NCI-H2196 (cell line): Measurements from ENCODE around the gene ZMYND8.
"Not testable (repeated sequence)": the region's sequence is repeated elsewhere in the genome, so short reads cannot be mapped to it uniquely, and the experiment has no call there.

ENCODE experiments used
- DNase-seq: peaks from one replicate; lab custom pipeline; 2025; ENCODE audit not compliant: unreplicated experiment; lab: John Stamatoyannopoulos, UW

The ZMYND8 gene

DNA sequence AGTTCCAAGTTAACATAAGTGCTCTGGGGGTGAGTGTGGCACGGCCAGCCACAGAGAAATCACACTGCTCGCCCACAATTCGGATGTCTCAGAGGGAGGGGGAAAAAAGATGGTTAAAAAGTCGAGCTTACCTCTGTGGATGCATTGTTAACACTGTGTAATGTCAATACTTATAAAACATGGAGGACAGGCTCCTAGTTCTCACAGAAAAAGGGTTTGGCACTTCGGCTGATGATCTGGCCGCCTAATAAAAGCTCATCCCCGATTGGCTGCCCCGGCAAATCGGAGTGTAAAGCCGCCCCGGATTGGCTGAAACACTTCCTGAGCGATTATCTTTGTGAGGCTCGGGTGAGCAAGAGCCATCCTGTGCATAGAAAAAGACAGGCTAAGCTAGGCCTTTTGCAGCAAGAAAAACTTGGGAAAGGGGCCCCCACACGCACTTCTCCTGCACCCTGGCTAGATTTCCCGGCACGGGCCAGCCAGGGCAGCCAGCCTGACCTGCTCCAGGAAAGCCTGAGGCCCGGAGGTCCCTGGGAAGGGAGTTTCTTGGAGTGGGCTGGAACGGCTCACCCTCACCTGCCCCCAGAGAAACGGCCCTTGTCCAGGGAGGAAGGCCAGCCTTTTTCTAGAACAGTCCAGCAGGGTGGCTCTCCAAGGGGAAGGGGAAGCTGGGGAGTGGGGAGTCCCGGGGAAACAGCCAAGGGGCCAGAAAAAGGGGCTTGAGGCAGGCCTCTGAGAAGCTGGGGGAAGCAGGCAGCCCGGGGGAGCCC lies at the start of gene ZMYND8:
TSS of gene ZMYND8 (minus strand) at position 174 of the 770 bp plus-strand sequence. CDS start at position 145, 29 bp downstream.
- DNase-seq = peak; percentile 87

DNA sequence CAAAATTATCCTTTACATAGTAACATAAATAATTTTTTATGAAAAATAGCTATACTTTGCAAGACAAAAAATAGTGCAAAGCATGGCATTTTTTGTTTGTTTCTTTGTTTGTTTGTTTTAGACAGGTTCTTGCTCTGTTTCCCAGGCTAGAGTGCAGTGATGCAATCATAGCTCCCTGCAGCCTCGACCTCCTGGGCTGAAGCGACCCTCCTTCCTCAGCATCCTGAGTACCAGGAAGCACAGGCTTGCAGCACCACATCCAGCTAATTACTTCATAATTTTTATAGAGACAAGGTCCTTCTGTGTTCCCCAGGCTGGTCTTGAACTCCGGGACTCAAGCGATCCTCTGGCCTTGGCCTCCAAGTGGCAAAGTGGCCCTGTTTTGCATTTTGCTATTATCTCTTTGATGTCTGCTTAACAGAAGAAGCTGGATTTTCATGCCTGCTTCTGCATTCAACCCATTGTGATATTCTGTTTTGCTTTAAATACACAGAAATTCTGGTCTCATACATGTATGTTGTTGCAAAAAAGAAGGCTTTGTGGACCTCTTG lies 49.4 kb upstream of the ZMYND8 start:
- DNase-seq = no peak

DNA sequence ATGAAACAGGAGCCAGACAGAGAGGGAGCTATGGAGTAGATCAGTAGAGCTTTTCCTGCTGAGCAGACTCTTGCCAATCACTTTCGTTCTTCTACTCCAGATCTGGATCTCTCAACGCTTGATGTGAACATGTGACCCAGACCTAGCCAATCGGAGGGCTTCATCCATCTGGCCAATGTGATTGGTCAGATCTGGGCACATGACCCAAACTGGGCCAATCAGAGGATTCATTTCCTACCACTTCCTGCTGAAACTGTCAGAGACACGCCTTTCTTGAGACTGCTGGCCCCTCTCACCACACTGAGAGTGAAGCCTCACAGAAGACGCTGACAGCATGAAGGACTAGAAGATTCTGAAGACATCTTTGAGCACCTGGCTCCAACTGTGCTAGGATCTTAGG lies 44.2 kb upstream of the ZMYND8 start:
- DNase-seq = no peak

DNA sequence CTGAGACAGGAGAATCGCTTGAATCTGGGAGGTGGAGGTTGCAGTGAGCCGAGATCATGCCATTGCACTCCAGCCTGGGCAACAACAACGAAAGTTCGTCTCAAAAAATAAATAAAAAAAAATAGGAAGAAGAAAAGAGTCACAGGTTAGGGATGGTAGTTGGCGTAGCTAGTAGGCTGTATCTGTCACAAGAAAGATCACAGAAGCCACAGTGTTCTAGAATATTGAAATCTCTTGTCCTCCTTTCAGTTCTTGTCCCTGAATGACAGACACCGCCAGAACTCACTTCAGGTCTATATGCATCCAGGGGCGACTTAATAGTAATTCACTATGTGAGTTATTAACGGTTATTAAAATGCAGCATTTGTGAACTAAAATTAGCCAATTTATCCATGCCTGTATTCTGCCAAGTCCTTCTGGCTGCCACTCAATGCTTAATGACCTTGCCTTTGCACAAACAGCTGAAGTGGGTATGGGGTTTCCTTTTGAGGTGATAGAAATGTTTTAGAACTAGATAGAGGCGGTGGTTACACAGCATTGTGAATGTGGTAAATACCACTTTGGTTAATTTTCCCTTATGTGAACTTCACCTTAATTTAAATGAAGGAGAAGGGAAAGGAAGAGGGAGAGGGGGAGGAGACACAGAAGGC lies 41.3 kb upstream of the ZMYND8 start:
- peak; percentile 74 for DNase-seq

DNA sequence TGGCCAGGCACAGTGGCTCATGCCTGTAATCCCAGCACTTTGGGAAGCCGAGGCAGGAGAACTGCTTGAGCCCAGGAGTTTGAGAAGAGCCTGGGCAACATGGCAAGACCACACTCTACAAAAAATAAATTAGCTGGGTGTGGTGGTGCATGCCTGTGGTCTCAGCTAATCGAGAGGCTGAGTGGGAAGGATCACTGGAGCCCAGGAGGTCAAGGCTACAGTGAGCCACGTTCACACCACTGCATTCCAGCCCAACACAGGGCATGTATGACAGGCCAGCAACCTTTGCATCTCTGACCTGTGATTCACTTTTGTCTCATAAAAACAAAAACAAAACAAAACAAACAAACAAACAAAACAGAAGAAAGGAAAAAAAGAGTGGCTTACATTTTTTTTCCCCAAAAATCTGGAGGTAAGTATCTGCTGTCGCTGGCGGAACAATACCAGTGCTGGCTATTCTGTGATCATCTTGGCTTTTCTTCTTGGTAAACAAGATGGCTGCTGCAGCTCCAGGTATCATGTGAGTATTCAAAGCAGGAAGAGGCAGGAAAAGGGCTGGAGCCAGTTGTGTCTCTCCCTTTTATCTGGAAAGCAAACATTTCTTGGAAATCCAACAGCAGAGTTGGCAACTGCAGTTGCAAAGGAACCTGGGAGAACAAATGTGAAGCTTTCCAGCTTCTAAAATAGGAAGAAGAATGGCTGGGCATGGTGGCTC lies 40.4 kb upstream of the ZMYND8 start:
- DNase-seq = peak; percentile 26

DNA sequence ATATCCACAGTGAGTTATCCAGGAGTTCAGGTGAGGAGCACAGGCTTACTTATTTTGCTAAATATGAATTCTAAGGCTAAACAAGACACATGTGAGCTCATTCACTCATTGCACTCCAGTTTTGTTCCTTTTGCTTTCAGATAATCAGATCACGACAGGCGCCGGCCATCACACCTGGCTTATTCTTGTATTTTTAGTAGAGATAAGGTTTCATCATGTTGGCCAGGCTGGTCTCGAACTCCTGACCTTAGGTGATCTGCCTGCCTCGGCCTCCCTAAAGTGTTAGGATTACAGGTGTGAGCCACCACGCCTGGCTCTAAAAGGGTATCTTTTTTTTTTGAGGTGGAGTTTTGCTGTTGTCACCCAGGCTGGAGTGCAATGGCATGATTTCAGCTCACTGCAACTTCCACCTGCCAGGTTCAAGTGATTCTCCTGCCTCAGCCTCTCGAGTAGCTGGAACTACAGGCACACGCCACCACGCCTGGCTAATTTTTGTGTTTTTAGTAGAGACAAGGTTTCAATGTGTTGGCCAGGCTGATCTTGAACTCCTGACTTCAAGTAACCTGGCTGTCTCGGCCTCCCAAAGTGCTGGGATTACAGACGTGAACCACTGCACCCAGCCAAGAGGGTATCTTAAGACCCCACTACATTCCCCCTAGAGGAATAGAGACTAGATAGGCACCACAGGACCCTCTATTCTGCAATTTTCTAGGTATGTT lies 37.5 kb upstream of the ZMYND8 start:
- DNase-seq = not testable (repeated sequence)

DNA sequence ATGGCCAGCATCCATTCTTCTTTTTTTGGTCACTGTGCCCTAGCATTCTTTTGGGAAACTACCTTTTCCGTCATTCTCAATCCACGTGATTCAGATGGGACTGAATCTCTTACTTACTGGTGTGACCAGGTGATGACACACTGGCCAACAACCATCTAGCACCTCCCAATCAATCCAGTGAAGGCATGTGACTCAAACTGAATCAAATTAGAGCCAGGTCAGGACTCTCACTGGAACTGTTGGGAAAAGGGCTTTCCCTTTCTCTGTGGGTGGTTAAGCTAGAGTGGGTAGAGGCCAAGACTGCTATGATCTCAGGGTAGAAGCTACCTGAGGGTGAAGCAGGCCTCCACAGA lies 36.2 kb upstream of the ZMYND8 start:
- no peak for DNase-seq

DNA sequence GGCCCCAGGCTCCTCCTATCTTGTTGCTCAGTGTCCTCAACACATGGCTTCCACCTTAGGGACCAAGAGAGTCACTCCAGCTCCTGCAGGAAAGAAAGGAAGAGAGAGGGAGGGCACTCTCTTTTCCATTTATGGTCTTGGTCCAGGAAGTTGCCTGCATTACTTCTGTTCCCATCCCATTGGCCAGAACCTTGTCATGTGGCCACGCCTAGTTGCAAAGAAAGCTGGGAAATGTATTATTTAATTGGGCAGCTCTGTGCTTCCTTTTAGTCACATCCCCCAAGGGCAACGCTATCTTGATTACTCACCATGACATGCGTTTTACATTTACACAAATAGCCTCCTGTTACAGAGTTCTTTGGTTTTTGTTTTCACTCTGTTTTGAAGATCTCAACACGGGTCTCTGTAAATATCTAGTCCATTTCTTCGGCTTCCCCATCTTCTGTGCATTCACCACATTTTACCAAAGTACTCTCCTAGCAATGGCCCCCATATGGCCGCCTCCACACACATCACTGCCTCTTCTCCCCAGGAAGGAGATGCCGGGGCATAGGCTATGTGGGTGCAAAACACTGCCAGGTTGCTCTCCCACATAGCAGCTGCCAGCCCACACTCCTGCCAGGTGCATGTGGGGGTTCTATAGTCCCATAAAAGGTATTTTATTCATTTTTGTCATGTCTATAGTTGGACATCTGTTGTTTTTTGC lies 35.7 kb upstream of the ZMYND8 start:
- DNase-seq = no peak

DNA sequence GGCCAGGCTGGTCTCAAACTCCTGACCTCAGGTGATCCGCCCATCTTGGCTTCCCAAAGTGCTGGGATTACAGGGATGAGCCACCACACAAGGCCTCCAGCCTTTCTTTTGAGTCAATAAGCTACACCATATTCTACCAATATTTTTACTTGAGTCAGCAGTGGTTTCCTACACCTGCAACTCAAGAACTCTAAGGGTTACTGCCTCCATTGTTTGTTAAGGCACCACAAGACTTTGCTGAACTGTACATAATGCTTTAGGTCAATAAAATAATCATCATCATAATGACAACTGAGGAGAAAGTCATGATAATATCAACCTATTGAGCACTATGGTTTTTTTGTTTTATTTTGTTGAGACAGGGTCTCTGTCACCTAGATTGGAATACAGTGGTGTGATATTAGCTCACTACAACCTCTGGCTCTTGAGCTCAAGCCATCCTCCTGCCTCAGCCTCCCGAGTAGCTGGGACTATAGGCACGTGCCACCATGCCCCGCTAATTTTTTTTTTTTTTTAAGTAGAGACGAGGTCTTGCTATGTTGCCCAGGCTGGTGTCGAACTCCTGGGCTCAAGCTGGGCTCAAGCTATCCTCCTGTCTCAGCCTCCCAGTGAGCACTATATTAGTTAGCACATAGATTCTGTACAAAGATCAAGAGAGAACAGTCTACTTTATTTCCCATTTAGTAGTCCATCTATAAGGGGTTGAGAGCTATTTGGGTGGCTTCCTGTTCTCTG lies 34.9 kb upstream of the ZMYND8 start:
- no peak for DNase-seq

DNA sequence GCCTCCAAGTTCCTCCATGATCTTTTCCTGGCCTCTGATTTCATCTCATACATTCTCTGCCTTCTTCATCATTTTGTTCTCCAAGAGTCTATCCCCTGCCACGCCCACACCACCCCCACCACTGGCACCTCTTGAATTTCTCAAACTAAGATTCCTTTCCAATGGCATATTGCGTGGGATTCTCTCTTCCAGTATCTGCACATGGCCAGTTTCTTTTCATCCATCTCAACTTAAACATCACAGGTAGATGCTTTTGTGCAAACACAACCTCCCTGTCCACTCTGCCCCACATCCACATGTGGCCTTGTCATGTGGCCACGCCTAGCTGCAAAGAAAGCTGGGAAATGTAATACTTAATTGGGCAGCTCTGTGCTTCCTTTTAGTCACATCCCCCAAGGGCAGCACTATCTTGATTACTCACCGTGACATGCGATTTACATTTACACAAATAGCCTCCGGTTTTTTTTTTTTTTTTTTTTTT lies 33.4 kb upstream of the ZMYND8 start:
- no peak for DNase-seq

DNA sequence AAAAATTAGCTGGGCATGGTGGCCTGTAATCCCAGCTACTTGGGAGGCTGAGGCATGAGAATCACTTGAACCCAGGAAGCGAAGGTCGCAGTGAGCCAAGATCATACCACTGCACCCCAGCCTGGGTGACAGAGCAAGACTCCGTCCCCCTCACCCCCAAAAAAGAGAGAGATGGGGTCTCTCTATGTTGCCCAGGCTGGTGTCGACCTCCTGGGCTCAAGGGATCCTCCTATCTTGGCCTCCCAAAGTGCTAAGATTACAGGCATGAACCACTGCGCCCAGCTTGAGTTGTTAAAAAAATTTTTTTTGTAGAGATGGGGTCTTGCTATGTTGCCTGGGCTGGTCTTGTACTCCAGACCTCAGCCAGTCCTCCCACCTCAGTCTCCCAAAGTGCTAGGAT lies 29.5 kb upstream of the ZMYND8 start:
- DNase-seq = not testable (repeated sequence)

DNA sequence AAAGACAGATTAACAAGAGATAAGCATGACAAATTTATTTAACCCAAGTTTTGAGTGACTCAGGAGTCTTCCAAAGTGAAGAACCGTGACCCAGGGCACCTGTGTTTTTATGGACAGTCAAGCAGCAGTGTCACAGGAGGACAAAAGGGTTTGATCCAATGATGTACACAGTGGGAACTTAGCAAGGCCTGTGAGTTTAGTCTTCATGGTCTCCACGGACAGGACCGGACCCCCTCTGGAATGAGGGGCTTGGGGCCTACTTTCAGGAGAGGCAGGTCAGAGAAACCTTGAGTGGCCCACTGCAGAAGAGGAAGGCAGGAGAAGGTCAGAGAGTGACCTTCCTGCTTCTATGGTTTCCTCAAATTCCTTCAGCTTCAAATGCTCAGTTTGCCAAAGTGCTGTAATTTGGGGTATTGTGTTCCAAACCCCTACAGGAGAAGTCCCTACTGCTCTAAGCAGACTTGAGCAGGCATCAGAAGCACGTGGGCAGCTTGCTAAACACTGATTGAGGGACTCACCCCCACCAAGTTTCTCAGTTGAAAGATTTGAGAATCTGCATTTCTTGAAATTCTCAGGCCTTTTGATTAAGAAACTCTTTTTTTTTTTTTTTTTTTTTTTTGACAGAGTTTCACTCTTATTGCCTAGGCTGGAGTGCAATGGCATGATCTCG lies 26.4 kb upstream of the ZMYND8 start:
- DNase-seq = no peak

DNA sequence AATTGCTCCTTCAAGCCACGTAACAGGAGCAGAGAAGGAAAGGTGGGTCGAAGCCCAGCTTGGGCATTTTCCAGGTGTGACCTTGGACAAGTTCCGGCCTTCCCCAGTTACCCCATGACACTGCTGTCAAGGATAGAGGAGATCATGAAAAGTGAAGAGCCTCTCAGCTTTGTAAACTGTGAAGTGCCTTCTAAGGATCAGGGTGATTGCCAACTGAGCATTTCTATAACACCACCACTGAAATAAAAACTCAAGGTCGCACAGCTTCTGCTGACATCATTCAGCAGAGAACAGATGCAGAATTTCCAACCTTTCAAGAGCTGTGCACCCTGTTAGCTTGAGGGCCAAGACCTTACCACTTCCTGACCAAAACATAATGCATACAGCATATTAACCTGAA lies 24.0 kb upstream of the ZMYND8 start:
- no peak for DNase-seq

DNA sequence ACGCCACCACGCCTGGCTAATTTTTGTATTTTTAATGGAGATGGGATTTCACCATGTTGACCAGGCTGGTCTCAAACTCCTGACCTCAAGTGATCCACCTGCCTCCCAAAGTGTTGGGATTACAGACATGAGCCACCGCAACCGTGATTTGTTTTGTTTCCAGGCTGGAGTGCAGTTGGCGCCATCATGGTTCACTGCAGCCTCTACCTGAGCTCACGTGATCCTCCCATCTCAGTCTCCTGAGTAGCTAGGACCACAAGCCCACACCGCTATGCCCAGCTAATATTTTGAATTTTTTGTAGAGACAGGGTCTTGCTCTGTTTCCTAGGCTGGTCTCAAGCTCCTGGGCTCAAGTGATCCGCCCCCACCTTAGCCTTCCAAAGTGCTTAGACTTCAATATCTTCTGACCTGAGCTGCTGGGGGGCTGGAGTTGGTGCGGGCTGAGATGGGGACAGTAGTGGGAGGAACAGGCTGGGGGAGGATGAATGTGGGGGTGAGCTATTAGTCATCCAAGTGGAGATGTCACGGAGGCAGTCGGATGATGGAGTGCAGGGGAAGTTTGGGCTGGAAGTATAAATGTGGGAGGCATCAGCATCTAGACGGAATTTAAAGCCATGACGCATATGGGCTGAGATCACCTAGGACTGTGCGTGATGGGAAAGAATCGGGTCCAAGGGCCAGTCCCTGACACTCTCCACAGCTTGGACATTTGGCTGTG lies 23.1 kb upstream of the ZMYND8 start:
- DNase-seq = no peak

DNA sequence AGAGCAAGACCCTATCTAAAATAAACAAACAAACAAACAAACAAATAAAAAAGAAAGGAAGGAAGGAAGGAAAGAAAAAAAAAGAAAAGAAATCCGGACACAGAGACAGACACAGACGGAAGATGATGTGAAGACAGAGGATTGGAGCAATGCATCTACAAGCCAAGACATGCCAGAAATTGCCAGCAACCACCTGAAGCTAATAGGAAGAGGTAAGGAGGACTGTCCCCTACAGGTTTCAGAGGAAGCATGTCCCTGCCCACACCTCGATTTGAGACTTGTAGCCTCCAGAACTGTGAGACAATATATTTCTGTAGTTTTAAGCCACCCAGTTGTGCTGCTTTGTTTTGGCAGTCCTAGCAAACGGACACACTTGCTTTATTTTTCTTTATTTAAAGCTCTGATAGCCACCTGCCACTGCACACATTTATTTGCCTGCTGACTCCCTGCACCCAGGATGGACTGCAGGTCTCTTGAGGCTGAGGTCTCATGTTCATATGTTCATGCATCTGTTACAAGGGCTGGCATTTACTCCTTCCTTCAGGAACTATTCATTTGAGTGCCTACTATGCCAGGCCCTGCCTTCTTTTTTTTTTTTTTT lies 20.7 kb upstream of the ZMYND8 start:
- DNase-seq = no peak

DNA sequence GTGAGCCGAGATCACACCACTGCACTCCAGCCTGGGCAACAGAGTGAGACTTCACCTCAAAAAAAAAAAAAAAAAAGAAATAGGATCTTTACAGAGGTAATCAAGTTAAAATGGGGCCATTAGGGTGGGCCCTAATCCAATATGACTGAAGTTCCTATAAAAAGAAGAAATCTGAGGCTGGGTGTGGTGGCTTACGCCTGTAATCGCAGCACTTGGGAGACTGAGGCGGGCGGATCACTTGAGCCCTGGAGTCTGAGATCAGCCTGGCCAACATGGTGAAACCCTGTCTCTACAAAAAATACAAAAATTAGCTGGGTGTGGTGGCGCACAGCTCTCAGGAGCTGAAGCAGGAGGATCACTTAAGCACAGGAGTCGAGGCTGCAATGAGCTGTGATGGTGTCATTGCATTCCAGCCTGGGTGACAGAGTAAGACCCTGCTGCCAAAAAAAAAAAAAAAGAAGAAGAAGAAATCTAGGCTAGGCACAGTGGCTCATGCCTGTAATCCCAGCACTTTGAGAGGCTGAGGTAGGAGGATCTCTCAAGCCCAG lies 19.7 kb upstream of the ZMYND8 start:
- DNase-seq = not testable (repeated sequence)

DNA sequence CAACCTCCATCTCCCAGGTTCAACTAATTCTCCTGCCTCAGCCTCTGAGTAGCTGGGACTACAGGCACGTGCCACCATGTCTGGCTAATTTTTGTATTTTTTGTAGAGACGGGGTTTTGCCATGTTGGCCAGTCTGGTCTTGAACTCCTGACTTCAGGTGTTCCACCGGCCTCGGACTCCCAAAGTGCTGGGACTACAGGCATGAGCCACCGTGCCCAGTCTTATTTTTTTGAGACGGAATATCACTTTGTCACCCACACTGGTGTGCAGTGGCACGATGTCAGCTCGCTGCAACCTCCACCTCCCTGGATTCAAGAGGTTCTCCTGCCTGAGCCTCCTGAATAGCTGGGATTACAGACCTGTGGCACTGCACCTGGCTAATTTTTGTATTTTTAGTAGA lies 17.6 kb upstream of the ZMYND8 start:
- DNase-seq = not testable (repeated sequence)

DNA sequence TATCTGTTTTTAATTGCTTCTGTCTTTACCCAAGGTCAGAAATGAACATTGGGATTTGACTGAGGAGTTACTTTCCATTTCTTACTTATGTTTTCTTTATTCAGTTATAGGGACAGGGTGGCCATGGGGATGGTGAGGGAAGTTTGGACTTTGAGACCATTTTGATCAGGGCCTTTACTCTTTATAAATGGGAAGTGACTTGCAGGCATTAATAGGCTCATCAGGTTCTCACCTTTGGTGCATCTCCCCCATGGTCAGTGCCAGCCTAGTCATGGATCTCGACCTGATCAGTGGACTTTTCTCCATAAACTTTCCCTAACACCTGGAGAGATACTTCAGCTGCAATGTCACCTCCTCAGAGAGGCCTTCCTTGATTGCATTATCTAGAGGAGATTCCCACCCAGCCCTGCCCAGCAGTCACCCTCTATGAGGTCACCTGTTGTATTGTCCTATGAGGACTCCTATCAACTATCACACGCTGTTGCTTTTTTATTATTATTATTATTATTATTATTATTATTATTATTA lies 16.8 kb upstream of the ZMYND8 start:
- DNase-seq = no peak
